Hepatic stellate cell (primary cell): Measurements from ENCODE around the gene ZNF280A.
"Not testable (repeated sequence)": the region's sequence is repeated elsewhere in the genome, so short reads cannot be mapped to it uniquely, and the experiment has no call there.

ENCODE experiments used
- DNase-seq: peaks from one replicate; pipeline ENCODE4 v3.0.0; 2011; ENCODE audit warnings: low spot score

The ZNF280A gene

GRCh38 chr22:22512951-22513350 is 7.1 kb downstream of the ZNF280A start:
- DNase-seq: no peak

DNA sequence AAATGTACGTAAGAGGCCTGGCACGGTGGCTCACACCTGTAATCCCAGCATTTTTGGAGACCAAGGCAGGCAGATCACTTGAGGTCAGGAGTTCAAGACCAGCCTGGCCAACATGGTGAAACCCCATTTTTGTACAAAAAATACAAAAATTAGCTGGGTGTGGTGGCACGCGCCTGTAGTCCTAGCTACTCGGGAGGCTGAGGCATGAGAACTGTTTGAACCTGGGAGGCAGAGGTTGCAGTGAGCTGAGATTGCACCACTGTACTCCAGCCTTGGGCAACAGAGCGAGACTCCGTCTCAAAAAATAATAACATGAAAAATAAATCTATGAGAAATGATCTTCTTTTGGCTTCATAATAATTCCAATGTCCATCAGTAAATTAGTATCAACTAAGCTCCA is 9.2 kb downstream of the ZNF280A start:
- DNase-seq: not testable (repeated sequence)

DNA sequence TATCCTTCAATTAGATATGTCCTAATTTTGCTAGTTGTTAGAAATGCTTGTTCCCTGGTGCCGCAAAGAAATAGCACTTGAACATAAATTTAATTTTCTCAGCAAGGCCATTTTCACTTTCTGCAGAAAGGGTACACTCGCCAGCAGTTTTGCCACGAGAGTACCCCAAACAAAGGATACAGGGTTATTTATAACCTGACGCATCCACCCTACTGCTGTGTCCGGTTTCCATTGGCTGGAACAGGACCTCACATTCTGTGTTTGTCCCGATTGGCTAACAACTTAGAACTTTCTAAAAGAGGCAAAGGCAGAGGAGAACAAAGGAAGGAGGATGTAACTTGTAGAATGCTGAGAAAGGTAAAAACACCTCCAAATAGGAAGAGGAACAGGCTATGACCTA is 10.2 kb downstream of the ZNF280A start:
- not testable (repeated sequence) for DNase-seq

DNA sequence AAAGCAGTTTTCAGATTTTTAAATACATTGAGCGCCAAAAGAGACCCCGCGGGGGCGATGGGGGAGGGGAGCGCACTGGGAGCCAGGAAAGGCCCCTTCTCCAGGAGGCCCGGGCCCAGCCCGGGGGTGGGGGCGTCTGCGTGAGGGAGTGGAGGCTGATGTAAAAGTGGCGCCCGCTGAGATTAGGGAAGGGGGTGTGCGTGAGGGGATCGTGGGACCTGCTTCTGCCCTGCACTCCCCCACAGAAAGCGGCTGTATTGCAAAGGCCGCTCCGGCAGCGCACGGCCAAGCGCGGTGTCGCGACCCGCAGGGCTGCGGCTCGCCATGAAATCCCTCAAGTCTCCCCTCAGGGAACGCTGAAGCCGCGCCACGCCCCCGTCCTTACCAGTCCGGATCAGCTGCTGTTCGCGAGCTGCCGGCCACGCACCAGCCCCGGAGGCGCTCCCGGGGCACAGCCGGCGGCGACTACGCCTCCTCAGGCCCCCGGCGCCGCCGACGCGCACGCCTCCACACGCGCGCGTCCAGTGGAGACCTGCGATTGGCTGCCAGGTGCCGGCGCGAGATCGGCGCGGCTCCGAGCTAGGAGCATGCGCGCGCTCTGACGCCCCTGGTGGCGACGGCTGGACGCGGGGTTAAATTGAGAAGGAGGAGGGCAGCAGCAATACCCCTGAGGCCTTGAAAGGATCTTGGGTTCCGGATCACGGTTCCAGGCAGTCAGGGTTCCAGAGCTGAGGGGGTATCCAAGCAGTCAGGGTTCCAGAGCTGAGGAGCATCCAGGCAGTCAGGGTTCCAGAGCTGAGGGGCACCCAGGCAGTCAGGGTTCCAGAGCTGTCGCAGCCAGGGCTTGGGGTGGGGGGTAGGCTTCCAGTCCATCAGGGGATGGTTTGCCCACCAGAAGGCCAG is 11.5 kb downstream of the ZNF280A start, which contains the start of gene ZNF280B:
Gene ZNF280B (minus strand): TSS at position 469 of the 903 bp plus-strand sequence. CDS start 19,344 bp downstream, outside the sequence.
- peak; percentile 9 for DNase-seq

DNA sequence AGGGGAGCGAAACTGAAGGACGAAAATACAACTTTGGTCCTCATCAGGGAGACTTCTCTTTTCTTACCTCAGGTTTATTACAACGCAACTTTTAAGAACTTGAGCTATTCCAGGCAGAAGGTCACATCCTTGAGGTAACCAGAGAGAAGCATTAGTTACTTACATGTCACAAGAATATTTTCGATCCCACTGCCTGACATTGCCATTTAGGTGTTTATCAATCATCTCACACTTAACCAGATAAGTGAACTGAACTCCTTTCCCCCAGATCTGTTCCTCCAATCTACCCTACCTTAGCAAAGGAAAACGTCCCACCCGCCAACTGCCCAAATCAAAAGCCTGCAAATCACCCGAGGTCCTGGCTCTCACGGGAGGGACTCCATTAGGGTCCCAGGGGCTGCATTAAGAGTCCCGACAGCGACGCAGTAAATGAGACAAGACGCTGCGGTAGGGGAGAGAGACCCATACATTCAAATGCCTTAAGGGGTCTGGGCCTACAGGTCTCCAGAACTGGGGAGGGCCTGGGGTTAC is 12.3 kb downstream of the ZNF280A start:
- no peak for DNase-seq

GRCh38 chr22:22506736-22507135 is 13.3 kb downstream of the ZNF280A start:
- no peak for DNase-seq

DNA sequence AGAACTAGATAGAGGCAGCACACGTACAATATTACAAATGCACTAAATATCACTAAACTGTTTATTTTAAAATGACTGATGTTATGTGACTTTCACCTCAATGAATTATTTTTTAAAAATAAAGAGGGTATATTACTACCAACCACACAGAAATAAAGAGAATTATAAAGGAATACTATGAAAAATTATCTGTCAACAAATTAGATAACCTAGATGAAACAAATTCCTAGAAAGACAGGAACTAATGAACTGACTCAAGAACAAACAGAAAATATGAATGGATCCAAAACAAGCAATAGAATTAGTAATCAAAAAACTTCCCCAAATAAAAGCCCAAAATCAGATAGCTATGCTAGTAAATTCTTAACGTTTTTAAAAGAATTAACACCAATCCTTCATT is 21.8 kb downstream of the ZNF280A start:
- no peak for DNase-seq

DNA sequence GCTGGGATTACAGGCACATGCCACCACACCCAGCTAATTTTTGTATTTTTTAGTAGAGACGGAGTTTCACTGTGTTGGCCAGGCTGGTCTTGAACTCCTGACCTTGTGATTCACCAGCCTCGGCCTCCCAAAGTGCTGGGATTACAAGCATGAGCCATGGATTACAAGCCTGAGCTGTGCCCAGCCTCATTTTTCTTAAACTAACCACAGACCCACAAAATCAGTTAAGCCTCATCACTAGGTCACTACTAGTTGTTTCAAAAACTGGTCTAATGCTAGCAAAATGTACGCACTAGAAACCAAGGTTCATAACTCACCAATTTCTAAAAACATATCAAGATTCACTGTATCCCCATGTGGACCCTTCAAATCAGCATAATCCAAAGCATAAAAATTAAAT is 28.5 kb downstream of the ZNF280A start:
- DNase-seq: not testable (repeated sequence)

GRCh38 chr22:22488736-22489135 is 31.3 kb downstream of the ZNF280A start:
- DNase-seq: no peak

DNA sequence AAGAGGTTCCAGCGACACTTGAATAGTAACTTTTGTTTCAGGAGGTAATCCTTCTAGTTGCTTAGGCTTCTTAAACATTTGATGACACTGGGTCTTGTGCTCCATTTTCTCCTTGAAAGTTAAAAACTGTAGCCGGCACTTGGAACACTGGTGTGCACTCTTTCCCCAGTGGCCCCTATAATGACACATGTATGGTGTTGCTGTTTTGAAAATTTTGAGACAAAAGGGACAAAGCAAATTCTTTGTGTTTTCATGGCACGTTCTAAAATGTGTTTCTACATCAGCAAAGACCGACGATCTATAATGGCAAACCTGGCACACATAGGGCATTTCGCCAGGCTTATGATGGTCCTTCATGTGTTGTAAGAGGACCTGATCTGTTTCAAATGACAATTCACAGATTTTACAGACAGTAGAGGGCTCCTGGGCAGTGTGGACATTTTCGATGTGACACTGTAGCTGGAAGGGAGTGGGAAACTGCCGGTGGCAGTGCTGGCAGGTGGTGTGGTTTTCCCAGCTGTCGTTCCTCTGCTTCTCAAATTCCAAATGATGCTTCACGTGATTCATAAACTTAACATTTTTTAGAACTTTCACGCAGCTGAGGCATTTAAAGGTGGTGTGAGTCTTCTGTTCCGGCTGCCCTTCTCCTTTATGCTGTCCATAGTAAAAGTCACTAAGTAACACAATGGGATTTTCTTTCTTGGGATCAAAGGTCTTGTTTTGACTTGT is 32.0 kb downstream of the ZNF280A start:
- no peak for DNase-seq

- no peak for DNase-seq
Measured at GRCh38 chr22:22487059-22487458, 33.0 kb downstream of the ZNF280A start.

DNA sequence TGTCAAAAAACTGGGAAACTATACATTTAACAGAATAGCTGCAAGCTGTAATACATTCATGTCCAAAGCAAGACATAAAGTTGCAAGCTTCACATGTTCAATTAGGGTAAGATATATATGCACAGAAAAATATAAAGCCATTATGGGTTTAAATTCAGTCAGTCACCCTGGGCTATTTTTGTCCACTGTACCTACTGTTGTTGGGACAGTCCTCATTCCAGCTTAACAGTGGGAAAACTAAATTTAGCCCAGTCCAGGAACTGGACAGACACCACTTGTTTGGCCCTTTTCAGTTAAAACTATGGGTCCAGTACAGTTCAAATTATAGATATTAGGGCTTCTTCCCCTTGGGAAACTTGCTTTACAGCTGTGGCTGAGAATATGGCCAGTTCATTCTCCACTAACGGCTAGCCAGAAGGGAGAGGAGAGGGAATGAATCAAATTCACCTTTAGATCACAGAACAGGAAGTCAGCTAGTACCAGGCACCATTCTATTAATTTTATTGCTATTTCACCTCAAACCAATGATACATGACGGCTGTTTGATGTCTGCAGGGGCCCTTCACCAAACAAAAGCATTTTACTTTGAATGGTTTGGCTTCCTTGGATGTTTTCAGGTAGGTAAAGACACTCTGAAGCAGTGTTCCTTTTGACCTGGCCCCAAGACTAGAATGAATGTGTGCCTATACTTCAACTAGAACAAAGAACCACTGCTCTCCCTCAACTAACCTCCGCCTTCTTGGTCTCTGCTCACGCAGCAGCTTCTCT is 33.8 kb downstream of the ZNF280A start:
- no peak for DNase-seq

DNA sequence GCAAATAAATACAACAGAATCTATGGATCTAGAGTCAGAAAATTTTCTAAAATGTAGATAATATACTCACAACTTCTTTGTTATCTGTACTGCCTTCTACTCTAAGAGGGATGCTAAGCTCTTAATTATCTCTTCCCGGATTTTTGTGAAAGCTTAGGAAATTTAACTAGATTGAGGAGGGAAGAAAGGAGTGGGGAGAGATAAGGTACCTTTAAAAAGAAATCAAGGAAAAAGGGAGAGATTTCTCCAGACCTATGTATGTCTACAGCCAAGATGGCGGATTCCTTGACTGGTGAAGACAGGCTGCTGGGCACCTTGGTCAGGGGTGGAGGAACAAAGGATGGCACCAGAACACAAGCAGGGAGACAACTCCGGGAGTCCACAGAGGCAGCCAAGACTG is 34.5 kb downstream of the ZNF280A start:
- DNase-seq: no peak

GRCh38 chr22:22484023-22484422 is 36.0 kb downstream of the ZNF280A start:
- DNase-seq: no peak

GRCh38 chr22:22480940-22481339 is 39.1 kb downstream of the ZNF280A start:
- DNase-seq: no peak

GRCh38 chr22:22479999-22480532 is 40.0 kb downstream of the ZNF280A start:
- no peak for DNase-seq

DNA sequence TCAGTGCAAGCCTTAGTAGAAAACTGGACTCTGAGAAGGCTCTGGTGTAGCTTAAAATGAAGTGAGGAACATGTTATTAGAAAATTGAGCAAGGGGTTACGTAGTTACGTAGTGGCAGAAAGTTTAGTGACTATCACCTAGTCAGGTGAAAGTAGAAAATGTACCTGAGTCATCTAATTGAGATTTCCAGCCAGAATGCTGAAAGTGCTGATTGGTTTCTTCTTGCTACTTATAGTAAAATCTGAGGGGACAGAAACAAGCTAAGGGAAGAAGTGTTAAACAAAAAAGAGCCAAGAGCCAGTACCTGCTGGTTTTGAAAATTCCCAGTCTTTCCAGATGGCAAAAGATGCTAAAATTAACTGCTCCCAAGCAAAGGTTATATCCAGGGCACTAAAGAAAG is 41.0 kb downstream of the ZNF280A start:
- DNase-seq: no peak

DNA sequence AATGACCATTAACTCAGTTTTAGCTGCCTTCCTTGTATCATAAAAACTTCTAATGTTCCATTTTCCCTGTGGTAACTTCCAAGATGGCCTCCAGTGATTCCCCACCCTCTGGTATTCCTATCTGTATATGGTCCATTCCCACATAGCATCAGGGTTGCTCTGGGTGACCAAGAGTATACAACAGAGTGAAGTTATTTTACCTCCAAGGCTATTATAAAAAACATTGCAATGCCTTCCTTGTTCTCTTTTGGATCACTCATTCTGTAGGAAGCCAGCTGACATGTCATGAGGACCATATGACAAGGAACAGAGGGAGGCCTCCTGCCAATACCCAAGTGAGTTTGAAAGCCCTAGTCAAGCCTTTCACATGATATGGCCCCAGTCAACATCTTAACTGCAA is 41.6 kb downstream of the ZNF280A start:
- DNase-seq: no peak

- no peak for DNase-seq
Measured at GRCh38 chr22:22474733-22475132, 45.3 kb downstream of the ZNF280A start.

- not testable (repeated sequence) for DNase-seq
Measured at GRCh38 chr22:22471104-22471503, 49.0 kb downstream of the ZNF280A start.

GRCh38 chr22:22469527-22469926 is 50.5 kb downstream of the ZNF280A start:
- DNase-seq: no peak
